Stimulated activated CD8-positive, alpha-beta memory T cell treated with anti-CD3 and anti-CD28 coated beads, Interleukin-2, amount 100 ng/mL, for 48 hours (primary cell): Measurements from ENCODE around the gene COL23A1.
"Not testable (repeated sequence)": the region's sequence is repeated elsewhere in the genome, so short reads cannot be mapped to it uniquely, and the experiment has no call there.

Experiments used
- DNase-seq, 2 donors: peaks; one replicate each; pipeline ENCODE4 v3.0.0-alpha.2; 2020; ENCODE audit warnings: low read depth in 2 of 2

COL23A1 gene

GRCh38 chr5:178208540-178209227 lies 381.5 kb downstream of the COL23A1 start:
- no peak for DNase-seq

- DNase-seq = no peak
Observed at GRCh38 chr5:178207917-178208280, 382.3 kb downstream of the COL23A1 start.

GRCh38 chr5:178207183-178207916 lies 382.8 kb downstream of the COL23A1 start:
- no peak for DNase-seq

- no peak for DNase-seq
Observed at GRCh38 chr5:178206166-178207101, 383.8 kb downstream of the COL23A1 start.

- DNase-seq = no peak
Observed at GRCh38 chr5:178205749-178206047, 384.5 kb downstream of the COL23A1 start.

- DNase-seq = peak; percentile 68 to 72
Observed at GRCh38 chr5:178204935-178205748, 385.1 kb downstream of the COL23A1 start.

- DNase-seq = peak; percentile 92 to 93
Observed at GRCh38 chr5:178204182-178204934, 385.8 kb downstream of the COL23A1 start, which contains the start of gene HNRNPAB. Gene HNRNPAB (plus strand): TSS chr5:178204533. CDS start chr5:178204838, 305 bp downstream.

- no peak for DNase-seq
Observed at GRCh38 chr5:178203670-178204181, 386.5 kb downstream of the COL23A1 start.

- DNase-seq = no peak
Observed at GRCh38 chr5:178202541-178202940, 387.7 kb downstream of the COL23A1 start.

GRCh38 chr5:178201927-178202235 lies 388.3 kb downstream of the COL23A1 start:
- DNase-seq = no peak

- DNase-seq = no peak
Observed at GRCh38 chr5:178201221-178201926, 388.8 kb downstream of the COL23A1 start.

- DNase-seq = no peak
Observed at GRCh38 chr5:178199581-178200434, 390.4 kb downstream of the COL23A1 start.

- no peak for DNase-seq
Observed at GRCh38 chr5:178198706-178199105, 391.5 kb downstream of the COL23A1 start.

GRCh38 chr5:178198151-178198550 lies 392.0 kb downstream of the COL23A1 start:
- not testable (repeated sequence) for DNase-seq

GRCh38 chr5:178196986-178197385 lies 393.2 kb downstream of the COL23A1 start:
- DNase-seq = no peak

- DNase-seq = no peak
Observed at GRCh38 chr5:178196281-178196812, 393.8 kb downstream of the COL23A1 start.

- no peak for DNase-seq
Observed at GRCh38 chr5:178194026-178194425, 396.2 kb downstream of the COL23A1 start.

GRCh38 chr5:178193251-178193809 lies 396.9 kb downstream of the COL23A1 start:
- no peak for DNase-seq
